ENCODE data around the gene GPD2.
"Not testable (repeated sequence)": the region's sequence is repeated elsewhere in the genome, so short reads cannot be mapped to it uniquely, and the experiment has no call there.

GPD2 gene

GRCh38 chr2:156476021-156476849 is 40.1 kb downstream of the GPD2 start:
- DNase-seq (ENCODE audit: low read depth) = no peak

- DNase-seq (ENCODE audit: low read depth) = peak; percentile 72
Measured at GRCh38 chr2:156476850-156477206, 40.6 kb downstream of the GPD2 start.

- no peak for DNase-seq (ENCODE audit: low read depth)
Measured at GRCh38 chr2:156480376-156480775, 44.2 kb downstream of the GPD2 start.

- DNase-seq (ENCODE audit: low read depth) = no peak
Measured at GRCh38 chr2:156481312-156481711, 45.1 kb downstream of the GPD2 start.

GRCh38 chr2:156483741-156484173 is 47.6 kb downstream of the GPD2 start:
- no peak for DNase-seq (ENCODE audit: low read depth)

- peak; percentile 62 for DNase-seq (ENCODE audit: low read depth)
Measured at GRCh38 chr2:156486147-156486546, 50.0 kb downstream of the GPD2 start.

- DNase-seq (ENCODE audit: low read depth) = no peak
Measured at GRCh38 chr2:156486614-156487013, 50.4 kb downstream of the GPD2 start.

- DNase-seq (ENCODE audit: low read depth) = no peak
Measured at GRCh38 chr2:156489195-156489594, 53.0 kb downstream of the GPD2 start.

- DNase-seq (ENCODE audit: low read depth) = peak; percentile 9
Measured at GRCh38 chr2:156489750-156490465, 53.7 kb downstream of the GPD2 start.

GRCh38 chr2:156490466-156490840 is 54.3 kb downstream of the GPD2 start:
- no peak for DNase-seq (ENCODE audit: low read depth)

GRCh38 chr2:156491176-156491575 is 55.0 kb downstream of the GPD2 start:
- DNase-seq (ENCODE audit: low read depth) = no peak

GRCh38 chr2:156492979-156493378 is 56.8 kb downstream of the GPD2 start:
- DNase-seq (ENCODE audit: low read depth) = no peak

- DNase-seq (ENCODE audit: low read depth) = not testable (repeated sequence)
Measured at GRCh38 chr2:156495998-156496397, 59.8 kb downstream of the GPD2 start.

- DNase-seq (ENCODE audit: low read depth) = no peak
Measured at GRCh38 chr2:156505696-156506095, 69.5 kb downstream of the GPD2 start.

GRCh38 chr2:156511122-156511521 is 74.9 kb downstream of the GPD2 start:
- no peak for DNase-seq (ENCODE audit: low read depth)

- DNase-seq (ENCODE audit: low read depth) = no peak
Measured at GRCh38 chr2:156511803-156512202, 75.6 kb downstream of the GPD2 start.

GRCh38 chr2:156512451-156512850 is 76.3 kb downstream of the GPD2 start:
- no peak for DNase-seq (ENCODE audit: low read depth)

- no peak for DNase-seq (ENCODE audit: low read depth)
Measured at GRCh38 chr2:156513219-156513618, 77.0 kb downstream of the GPD2 start.

GRCh38 chr2:156517419-156517818 is 81.2 kb downstream of the GPD2 start:
- DNase-seq (ENCODE audit: low read depth) = no peak

GRCh38 chr2:156518138-156518537 is 82.0 kb downstream of the GPD2 start:
- no peak for DNase-seq (ENCODE audit: low read depth)

- no peak for DNase-seq (ENCODE audit: low read depth)
Measured at GRCh38 chr2:156522864-156523440, 86.8 kb downstream of the GPD2 start.

GRCh38 chr2:156526950-156527636 is 90.9 kb downstream of the GPD2 start:
- DNase-seq (ENCODE audit: low read depth) = no peak

GRCh38 chr2:156528583-156528982 is 92.4 kb downstream of the GPD2 start:
- DNase-seq (ENCODE audit: low read depth) = not testable (repeated sequence)
